GM23248 (cell line): ENCODE measurements around the gene ACAP1.

Experiments
- EZH2 ChIP-seq: fragments of 200-600 bp; sonication (generic); IDR thresholded peaks from 2 replicates; pipeline ENCODE4 v1.6.1; 2018; ENCODE audit warnings: antibody characterized with exemption, mild to moderate bottlenecking; ENCODE audit not compliant: insufficient read depth, poor library complexity, severe bottlenecking
- EZH2phosphoT487 ChIP-seq: fragments of 200-600 bp; sonication (generic); IDR thresholded peaks from 2 replicates; pipeline ENCODE4 v1.6.1; 2018; ENCODE audit warnings: antibody characterized with exemption, moderate library complexity, mild to moderate bottlenecking, low read depth; ENCODE audit not compliant: insufficient read depth

DNA sequence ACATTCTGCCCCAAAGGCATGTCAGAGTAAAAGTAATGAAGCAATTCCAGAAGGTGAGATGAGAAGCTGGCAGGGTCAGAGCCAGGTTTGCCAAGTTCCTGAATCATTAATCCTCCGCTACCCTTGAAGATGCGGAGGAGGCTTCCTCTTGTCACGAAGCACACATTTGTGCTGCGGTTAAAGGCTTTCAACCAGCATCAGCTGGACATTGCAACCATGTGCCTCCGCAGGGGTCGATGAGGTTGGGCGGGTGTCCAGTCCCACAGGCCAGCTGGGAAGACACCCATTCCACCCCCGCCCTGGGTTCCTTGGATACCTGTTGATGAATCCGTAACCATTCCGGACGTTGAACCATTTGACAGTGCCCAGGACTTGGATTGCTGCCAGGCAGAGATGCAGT is 43.2 kb upstream of the ACAP1 start:
- TF ChIP-seq EZH2: no peak
- no peak for TF ChIP-seq EZH2phosphoT487
